Effector memory CD8-positive, alpha-beta T cell (primary cell): ENCODE data around the gene ANP32E.
"Not testable (repeated sequence)": the region's sequence is repeated elsewhere in the genome, so short reads cannot be mapped to it uniquely, and the experiment has no call there.

Experiments
- ATAC-seq: fragments of 150-1000 bp; cut with Tn5 transposase; replicated peaks from 2 replicates; pipeline ENCODE4 v1.10.0; 2021; ENCODE audit warnings: mild to moderate bottlenecking, moderate library complexity
- DNase-seq, 3 experiments: peaks; one replicate each; pipeline ENCODE4 v3.0.0; 2021
- H3K27ac Mint-ChIP-seq, 2 donors: one replicate each; pipeline ENCODE4 v1.8.0; 2022; ENCODE audit warnings: mild to moderate bottlenecking in 2 of 2, mixed read lengths in 2 of 2, moderate library complexity in 2 of 2
- H3K27me3 Mint-ChIP-seq, 2 donors: one replicate each; pipeline ENCODE4 v1.8.0; 2022; ENCODE audit warnings: mixed read lengths in 2 of 2
- H3K36me3 Mint-ChIP-seq: one replicate; pipeline ENCODE4 v1.8.0; 2022; ENCODE audit warnings: mild to moderate bottlenecking, moderate library complexity, mixed read lengths; ENCODE audit not compliant: insufficient read depth
- H3K4me1 Mint-ChIP-seq, 2 donors: one replicate each; pipeline ENCODE4 v1.8.0; 2022; ENCODE audit warnings: low read depth in 2 of 2, mixed read lengths in 2 of 2
- H3K4me3 Mint-ChIP-seq, 2 donors: one replicate each; pipeline ENCODE4 v1.8.0; 2022; ENCODE audit warnings: mild to moderate bottlenecking in 2 of 2, mixed read lengths in 2 of 2, moderate library complexity in 2 of 2
- H3K9me3 Mint-ChIP-seq, 2 donors: one replicate each; pipeline ENCODE4 v1.8.0; 2022; ENCODE audit warnings: mixed read lengths in 2 of 2

The ANP32E gene

GRCh38 chr1:150214099-150214756, 21.7 kb downstream of the ANP32E start:
- H3K36me3 Mint-ChIP-seq: peaks cover 19% of the 10 kb centered on the region
- not testable (repeated sequence) for H3K27me3 Mint-ChIP-seq, H3K9me3 Mint-ChIP-seq, DNase-seq, ATAC-seq
- H3K27ac Mint-ChIP-seq: peak overlapping the region; percentile 88 to 91
- peaks cover 12 to 16% of the 10 kb centered on the region in 2 donors for H3K4me1 Mint-ChIP-seq
- peak overlapping the region; percentile 78 to 82 for H3K4me3 Mint-ChIP-seq

DNA sequence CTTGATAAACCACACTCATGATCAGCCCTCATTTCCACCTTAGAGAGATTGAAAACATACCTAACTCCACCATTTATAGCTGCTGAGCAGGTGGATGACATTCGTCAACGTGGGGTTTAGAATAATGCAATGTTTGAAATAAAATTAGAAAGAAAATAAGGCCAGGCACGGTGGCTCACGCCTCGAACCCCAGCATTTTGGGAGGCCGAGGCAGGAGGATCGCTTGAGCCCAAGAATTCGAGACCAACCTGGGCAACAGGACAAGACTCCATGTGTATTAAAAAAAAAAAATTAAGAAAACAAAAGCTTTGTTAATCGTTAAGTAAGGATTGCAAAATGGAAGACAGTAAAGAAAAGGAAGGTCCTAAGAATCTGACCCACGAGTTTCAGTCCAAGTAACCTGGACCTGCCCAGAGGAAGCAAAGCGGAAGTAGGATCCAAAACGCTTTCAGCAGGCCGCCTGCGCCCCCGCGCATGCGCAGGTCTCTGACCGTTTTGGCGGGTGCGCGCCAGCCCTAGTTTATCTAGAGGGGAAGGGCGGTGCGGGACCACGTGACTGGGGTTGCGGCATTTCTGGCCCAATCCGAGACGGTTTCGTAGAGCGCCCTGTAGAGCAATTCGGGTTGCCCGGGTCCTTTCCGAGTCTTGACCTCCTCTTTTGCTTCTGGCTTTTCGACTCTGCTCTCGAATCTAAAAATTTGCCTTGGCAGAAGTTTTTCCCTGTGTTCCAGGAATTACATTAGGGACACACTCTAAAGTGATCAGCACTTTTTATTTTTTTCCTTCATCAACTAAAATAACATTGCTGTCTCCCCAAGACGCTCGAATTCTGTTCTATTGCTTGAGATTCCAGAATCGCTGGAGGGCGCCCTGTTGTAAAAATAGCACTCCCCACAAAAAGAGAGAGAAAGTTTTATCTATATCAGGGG, 22.5 kb downstream of the ANP32E start:
- Mint-ChIP-seq H3K4me1 (peaks cover 12 to 16% of the 10 kb centered on the region in 2 donors), H3K27ac (peak overlapping the region; percentile 88 to 91), H3K36me3 (peaks cover 16% of the 10 kb centered on the region), H3K4me3 (peak overlapping the region; percentile 78 to 82), H3K9me3 (no peaks in the 10 kb centered on the region), H3K27me3 (no peaks in the 10 kb centered on the region)
- DNase-seq (peak; percentile 82 to 88 (median 82)), ATAC-seq (peak; percentile 99)

- no peaks in the 10 kb centered on the region for H3K9me3 Mint-ChIP-seq
- DNase-seq (no peak), ATAC-seq (no peak)
- no peak overlapping the region for H3K4me3 Mint-ChIP-seq
- H3K27ac Mint-ChIP-seq: no peak overlapping the region
- H3K27me3 Mint-ChIP-seq: no peaks in the 10 kb centered on the region
- H3K4me1 Mint-ChIP-seq: peaks cover 12 to 16% of the 10 kb centered on the region in 2 donors
- peaks cover 16% of the 10 kb centered on the region for H3K36me3 Mint-ChIP-seq
These were observed 23.8 kb downstream of the ANP32E start for GRCh38 chr1:150212070-150212469.

DNA sequence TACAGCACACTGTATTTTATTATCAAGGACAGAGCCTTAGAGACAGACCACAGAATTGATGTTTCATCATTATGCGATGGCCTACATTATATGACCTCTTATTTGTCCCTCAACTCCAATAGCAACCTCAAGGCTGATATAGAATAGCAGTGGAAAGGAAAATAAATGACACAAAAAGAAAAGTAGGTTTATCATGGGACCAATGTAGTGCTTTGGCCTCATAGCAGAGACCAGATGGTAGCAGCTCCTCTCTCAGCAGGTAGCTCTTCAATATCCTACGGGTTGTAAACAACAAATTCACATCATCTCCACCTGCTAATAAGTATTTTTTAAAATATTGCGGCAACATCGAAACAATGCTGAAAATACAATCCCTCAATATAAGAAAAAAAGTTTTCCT, 25.2 kb downstream of the ANP32E start:
- H3K27ac Mint-ChIP-seq: no peak overlapping the region
- H3K4me1 Mint-ChIP-seq: peaks cover 12 to 16% of the 10 kb centered on the region in 2 donors
- H3K4me3 Mint-ChIP-seq: no peak overlapping the region
- H3K9me3 Mint-ChIP-seq: no peaks in the 10 kb centered on the region
- DNase-seq (no peak), ATAC-seq (no peak)
- peaks cover 12% of the 10 kb centered on the region for H3K36me3 Mint-ChIP-seq
- no peaks in the 10 kb centered on the region for H3K27me3 Mint-ChIP-seq

DNA sequence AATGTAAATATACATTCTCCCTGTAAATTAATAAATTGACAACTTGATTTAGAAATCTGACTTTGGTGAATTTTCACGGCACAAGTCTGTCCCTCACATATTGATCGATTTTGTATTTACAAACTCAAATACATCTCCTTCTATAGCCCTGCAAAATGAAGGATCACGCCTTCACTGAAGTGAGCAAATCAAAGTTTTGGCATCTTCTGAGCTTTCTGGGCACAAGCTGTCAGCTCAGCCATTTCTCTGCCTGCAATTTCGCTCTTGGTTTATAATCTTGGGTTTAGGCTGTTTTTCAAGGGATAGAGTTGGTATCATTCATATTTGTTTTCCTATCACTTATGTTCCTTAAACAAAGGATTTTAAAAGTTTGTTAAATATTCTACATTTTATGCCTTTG, 25.8 kb downstream of the ANP32E start:
- Mint-ChIP-seq H3K4me3 (no peak overlapping the region), H3K27ac (no peak overlapping the region), H3K27me3 (no peaks in the 10 kb centered on the region), H3K4me1 (peaks cover 12 to 16% of the 10 kb centered on the region in 2 donors), H3K9me3 (no peaks in the 10 kb centered on the region), H3K36me3 (peaks cover 12% of the 10 kb centered on the region)
- DNase-seq (no peak), ATAC-seq (no peak)

- H3K36me3 Mint-ChIP-seq, H3K27me3 Mint-ChIP-seq: not testable (repeated sequence)
These were observed 27.5 kb downstream of the ANP32E start for GRCh38 chr1:150208460-150208859.

DNA sequence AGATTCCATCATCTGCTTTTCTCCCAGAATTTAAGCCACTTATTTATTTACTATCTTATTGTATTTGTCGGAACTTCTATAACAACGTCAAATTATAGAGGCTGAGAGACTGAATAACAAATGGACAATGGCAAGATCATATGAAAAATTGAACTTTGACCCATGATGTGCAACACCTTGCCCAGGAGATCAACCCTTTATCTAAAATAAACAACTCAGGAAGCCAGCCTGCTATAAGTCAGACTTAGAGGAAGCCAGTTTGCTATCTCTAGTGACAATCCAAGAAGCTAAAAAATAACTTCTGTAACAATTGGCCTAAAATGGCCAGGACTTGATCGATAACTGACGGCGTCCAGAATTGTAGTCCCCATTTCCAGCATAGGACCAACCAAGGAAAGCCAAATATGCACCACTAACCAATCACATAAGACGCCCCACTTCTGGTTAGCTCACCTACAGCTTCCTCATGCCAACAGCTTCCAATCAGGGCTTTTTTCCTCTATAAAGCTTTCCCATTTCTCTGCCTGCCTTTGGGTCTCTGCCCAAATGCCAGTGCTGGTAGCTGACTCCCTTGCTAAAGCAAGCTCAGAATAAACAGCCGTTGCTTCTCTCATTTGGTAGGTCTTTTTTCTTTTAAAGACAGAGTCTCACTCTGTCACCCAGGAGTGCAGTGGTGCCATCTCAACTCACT, 28.5 kb downstream of the ANP32E start:
- H3K27me3 Mint-ChIP-seq: no peaks in the 10 kb centered on the region
- no peaks in the 10 kb centered on the region for H3K4me1 Mint-ChIP-seq
- DNase-seq (no peak), ATAC-seq (no peak)
- H3K36me3 Mint-ChIP-seq: no peaks in the 10 kb centered on the region
- no peak overlapping the region for H3K4me3 Mint-ChIP-seq
- no peak overlapping the region for H3K27ac Mint-ChIP-seq
- H3K9me3 Mint-ChIP-seq: no peaks in the 10 kb centered on the region

More at GRCh38 chr1:150208460-150208859, 27.5 kb downstream of the ANP32E start:
- not testable (repeated sequence) for H3K27ac Mint-ChIP-seq, H3K9me3 Mint-ChIP-seq, DNase-seq, ATAC-seq, H3K4me3 Mint-ChIP-seq, H3K4me1 Mint-ChIP-seq

GRCh38 chr1:150196417-150196816, 39.5 kb downstream of the ANP32E start:
- H3K27me3 Mint-ChIP-seq: peaks cover 11 to 14% of the 10 kb centered on the region in 2 donors
- no peak for ATAC-seq
- no peaks in the 10 kb centered on the region for H3K9me3 Mint-ChIP-seq
- no peak for DNase-seq
- peak overlapping the region in 1 of 2 donors; percentile 72 for H3K27ac Mint-ChIP-seq
- H3K36me3 Mint-ChIP-seq: no peaks in the 10 kb centered on the region
- no peaks in the 10 kb centered on the region for H3K4me1 Mint-ChIP-seq
- H3K4me3 Mint-ChIP-seq: no peak overlapping the region

DNA sequence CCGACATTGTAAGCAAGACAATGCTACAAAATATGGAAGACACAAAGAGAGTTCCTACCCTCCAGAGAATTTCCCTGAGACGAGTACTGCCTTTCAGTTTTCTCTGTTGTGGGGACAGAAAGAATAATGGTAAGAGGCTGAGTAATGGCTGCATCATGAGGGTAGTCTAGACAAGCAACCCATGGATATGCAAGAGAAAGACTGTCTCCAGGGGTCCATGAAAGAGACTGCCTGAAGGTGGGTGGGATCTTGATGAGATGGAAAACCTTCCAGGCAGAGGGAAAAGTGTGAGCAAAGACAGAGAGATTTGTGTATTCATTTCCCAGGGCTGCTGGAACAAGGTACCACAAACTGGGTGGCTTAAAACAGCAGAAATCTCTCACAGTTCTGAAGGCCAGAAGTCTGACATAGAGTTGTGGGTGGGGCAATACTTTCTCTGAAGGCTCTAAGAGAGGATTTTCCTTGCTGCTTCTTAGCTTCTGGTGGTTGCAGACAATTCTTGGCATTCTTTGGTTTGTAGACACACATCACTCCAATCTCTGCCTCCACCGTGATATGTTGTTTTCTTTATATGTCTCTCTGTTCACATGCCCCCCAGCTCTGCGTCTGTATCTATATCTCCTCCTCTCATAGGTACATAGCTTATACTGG, 41.4 kb downstream of the ANP32E start:
- Mint-ChIP-seq H3K36me3 (no peaks in the 10 kb centered on the region), H3K9me3 (no peaks in the 10 kb centered on the region), H3K4me1 (no peaks in the 10 kb centered on the region), H3K27ac (no peak overlapping the region), H3K27me3 (peaks cover 11 to 24% of the 10 kb centered on the region in 2 donors), H3K4me3 (no peak overlapping the region)
- DNase-seq: no peak
- no peak for ATAC-seq

- Mint-ChIP-seq H3K9me3 (no peaks in the 10 kb centered on the region), H3K36me3 (no peaks in the 10 kb centered on the region), H3K27ac (no peak overlapping the region), H3K4me1 (peaks cover 2 to 7% of the 10 kb centered on the region in 2 donors), H3K4me3 (no peak overlapping the region), H3K27me3 (peaks cover 11 to 24% of the 10 kb centered on the region in 2 donors)
- no peak for DNase-seq
- no peak for ATAC-seq
These were observed 43.9 kb downstream of the ANP32E start for GRCh38 chr1:150192012-150192411.

DNA sequence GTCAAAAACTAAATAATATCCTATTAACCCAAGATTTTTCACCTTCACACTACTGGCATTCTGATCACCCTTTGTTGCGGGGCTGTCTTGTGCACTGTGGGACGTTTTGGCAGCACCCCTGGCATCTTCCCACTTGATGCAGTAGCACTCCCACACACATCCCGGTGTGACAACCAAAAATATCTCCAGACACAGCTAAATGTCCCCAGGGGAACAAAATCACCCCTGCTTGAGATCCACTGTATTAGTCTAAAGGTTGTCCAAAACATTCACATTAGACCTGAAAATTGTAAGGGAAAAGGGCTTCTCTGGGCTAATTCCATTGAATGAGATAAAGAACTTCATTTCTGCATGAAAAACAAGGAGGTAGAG, 48.4 kb downstream of the ANP32E start:
- H3K27ac Mint-ChIP-seq: peak overlapping the region in 1 of 2 donors; percentile 73
- H3K4me1 Mint-ChIP-seq: peaks cover 2 to 8% of the 10 kb centered on the region in 2 donors
- H3K27me3 Mint-ChIP-seq: peaks cover 0 to 10% of the 10 kb centered on the region in 2 donors
- peak overlapping the region; percentile 31 to 55 for H3K4me3 Mint-ChIP-seq
- peak; percentile 19 for ATAC-seq
- DNase-seq: no peak
- H3K9me3 Mint-ChIP-seq: no peaks in the 10 kb centered on the region
- no peaks in the 10 kb centered on the region for H3K36me3 Mint-ChIP-seq

GRCh38 chr1:150186789-150187559, 48.9 kb downstream of the ANP32E start:
- H3K4me3 Mint-ChIP-seq: peak overlapping the region; percentile 31 to 55
- ATAC-seq (peak; percentile 79), DNase-seq (peak; percentile 33 to 48 (median 33))
- no peaks in the 10 kb centered on the region for H3K9me3 Mint-ChIP-seq
- peaks cover 2 to 8% of the 10 kb centered on the region in 2 donors for H3K4me1 Mint-ChIP-seq
- peak overlapping the region in 1 of 2 donors; percentile 73 for H3K27ac Mint-ChIP-seq
- H3K36me3 Mint-ChIP-seq: no peaks in the 10 kb centered on the region
- peaks cover 0 to 10% of the 10 kb centered on the region in 2 donors for H3K27me3 Mint-ChIP-seq
